HL-60/S4 treated with retinoic acid at 250 ng/mL for 4 days and 3 days (cell line): Measurements from ENCODE around the gene PRR7.

ENCODE experiments used
- in situ Hi-C: fragments of 300-500 bp; cut with MboI; formaldehyde crosslinking; loops from 2 replicates; pipeline ENCODE4 v1.7.0; 2022; ENCODE audit warnings: low sequenced_read_pairs

The PRR7 gene

GRCh38 chr5:177497292-177498012 is 50.8 kb downstream of the PRR7 start, which contains the start of gene PDLIM7:
PDLIM7 (minus strand) TSS chr5:177497604; CDS start chr5:177496512, 1,092 bp downstream.
- in situ Hi-C loops: no loop called here

DNA sequence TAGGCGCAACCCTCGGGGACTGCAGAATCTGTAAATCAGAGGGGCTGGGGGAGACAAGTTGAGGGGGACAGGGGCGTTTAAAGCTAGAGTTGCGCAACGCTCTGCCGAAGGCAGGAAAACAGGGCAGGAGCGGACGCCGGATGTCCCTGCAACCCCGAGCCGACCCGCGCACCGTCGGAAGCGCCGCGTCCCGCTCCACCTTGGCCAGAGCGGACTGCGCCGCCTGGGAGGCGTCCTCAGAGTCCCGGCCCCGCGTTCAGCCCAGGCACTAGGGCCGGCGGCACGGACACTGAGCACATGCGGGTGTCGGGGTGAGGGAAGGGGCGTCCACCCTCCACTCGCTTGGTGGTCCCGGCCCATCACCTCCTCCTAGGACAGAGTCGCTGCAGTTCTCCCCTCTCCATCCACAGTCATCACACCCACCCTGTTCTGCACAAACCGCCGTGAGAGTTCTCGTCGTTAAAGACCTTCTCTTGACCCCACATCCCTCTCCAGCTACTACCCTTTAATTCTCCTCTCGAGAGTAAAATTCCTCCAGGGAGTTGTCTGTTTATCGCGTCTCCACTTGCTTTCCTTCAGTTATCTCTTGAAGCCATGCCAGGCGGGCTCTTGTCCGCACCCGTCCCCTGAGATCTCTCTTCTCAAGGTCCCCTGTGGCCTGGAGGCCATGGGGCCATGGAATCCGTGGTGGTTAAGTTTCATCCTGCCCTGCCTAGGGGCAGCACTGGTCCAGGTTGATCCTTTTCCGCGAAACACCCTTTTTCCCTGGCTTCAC is 51.6 kb downstream of the PRR7 start:
- in situ Hi-C loops: no loop called here

DNA sequence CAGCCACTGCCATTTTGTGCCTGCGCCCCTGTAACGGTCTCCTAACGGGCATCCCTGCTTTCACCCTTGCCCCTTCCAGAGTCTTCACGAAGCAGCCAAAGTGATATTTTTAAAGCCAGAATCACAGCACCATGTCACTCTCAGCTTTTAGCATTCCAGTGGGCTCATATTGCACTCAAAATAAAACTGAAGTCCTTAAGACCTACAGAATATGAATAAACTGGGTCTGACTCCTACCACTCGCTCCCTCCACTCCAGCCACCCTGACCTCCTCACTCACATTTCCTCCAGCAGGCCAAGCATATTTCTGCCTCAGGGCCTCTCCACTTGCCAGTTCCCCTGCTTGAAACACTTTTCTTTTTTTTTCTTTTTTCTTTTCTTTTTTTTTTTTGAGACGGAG is 53.2 kb downstream of the PRR7 start:
- in situ Hi-C loops: no loop called here

GRCh38 chr5:177500685-177501522 is 54.3 kb downstream of the PRR7 start:
- in situ Hi-C loops: no loop called here

GRCh38 chr5:177501874-177502678 is 55.5 kb downstream of the PRR7 start:
- in situ Hi-C loops: no loop called here

GRCh38 chr5:177502886-177503285 is 56.3 kb downstream of the PRR7 start:
- in situ Hi-C loops: no loop called here

- in situ Hi-C loops: no loop called here
Observed at GRCh38 chr5:177503351-177504085, 56.9 kb downstream of the PRR7 start.

DNA sequence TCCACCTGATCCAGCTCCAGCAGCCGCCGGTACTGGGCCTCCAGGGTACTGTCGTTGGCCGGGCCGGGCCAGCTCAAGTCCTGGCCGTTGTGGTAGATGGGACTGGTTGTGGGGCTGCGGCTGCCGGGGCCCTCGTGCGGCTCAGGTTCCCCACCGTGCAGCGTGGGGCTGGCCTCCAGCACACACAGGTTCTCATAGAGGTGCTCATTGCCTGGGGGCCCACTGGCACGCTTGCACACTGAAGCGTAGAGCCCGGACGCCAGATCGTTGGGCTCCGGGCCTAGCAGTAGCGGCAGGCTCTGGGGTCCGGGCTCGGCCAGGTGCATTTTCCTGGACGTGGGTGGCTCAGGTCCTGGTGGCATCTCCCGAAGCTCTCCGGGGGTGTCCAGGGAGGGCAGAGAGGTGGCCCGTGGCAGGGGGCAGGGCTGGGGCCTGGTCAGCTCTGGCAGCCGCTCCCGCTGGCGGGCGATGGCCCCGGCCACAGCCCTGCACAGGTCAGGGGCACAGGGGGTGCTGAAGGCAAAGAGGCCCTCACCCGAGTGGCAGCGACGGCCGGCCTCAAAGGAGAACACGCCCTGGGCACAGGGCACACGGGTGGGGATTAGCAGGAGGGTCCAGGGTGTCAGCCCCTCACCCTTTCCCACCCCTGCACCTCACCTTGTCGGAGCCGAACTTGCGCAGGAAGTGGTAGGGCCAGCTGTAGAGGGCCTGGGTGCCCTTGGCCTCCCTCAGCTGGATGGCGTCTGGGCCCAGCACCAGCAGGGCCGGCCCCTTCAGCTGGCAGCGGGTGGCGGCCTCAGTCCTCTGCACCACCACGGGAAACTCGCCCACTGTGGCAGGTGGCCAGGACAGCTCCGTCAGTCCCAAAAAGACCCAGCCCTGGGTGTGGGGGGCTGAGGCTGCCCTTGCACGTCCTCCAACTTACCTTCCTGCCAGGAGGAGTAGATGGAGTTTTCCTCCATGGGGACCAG is 57.8 kb downstream of the PRR7 start:
- in situ Hi-C loops: no loop called here

DNA sequence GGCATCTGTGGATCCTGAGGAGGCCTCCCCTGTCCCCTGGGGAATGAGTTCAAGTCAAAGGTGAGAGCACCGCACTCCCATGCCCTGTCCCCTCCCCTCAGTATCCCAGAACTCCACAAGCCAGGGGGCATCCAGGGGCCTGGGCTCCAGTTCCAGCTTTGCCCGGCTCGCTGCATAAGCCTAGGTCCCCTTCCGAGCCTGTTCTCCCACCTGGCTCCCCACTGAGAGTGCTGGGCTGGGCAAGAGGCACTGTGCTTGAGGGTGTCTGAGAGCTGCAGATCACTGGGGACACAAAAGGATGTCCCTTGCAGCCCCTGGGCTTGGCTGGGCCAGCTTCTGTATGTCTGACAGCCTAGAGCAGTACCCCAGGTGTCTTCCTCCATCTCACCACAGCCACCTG is 58.5 kb downstream of the PRR7 start:
- in situ Hi-C loops: no loop called here
